SK-N-SH (cell line): Measurements from ENCODE around the gene MED27. TPM values are rescaled to one million over a fixed set of nuclear protein-coding genes. Genes with fewer than 3 reads are reported as not detected.

Source experiments
- CTCF ChIA-PET: fragments of 300-600, 350-600 bp; formaldehyde crosslinking; extraction: SDS; loops from one replicate; lab custom pipeline; 2021; lab: Yijun Ruan, JAX
- POLR2A ChIA-PET: fragments of 350-600 bp; sonication (Branson Sonifier 250); formaldehyde crosslinking; extraction: SDS; loops from one replicate; lab custom pipeline; 2020; ENCODE audit warnings: antibody characterized with exemption, inconsistent platforms; lab: Yijun Ruan, JAX
- DNase-seq: peaks from one replicate; pipeline ENCODE4 v3.0.0; 2012
- H2AFZ ChIP-seq: fragments of 200-600 bp; sonication (generic); 2 replicates; pipeline ENCODE4 v1.8.1; 2016; ENCODE audit warnings: antibody characterized with exemption, mild to moderate bottlenecking, low read depth
- H3F3A ChIP-seq: fragments of 200-600 bp; sonication (generic); replicated peaks from 2 replicates; pipeline ENCODE3; 2016; ENCODE audit warnings: antibody characterized with exemption, mild to moderate bottlenecking; ENCODE audit not compliant: insufficient read depth
- H3K27ac ChIP-seq, 2 experiments: fragments of 200-500 bp in 1 of 2; fragments of 200-600 bp in 1 of 2; sonication (Bioruptor generic) in 1 of 2; sonication (generic), shearing (Covaris generic) in 1 of 2; 2 replicates each; pipeline versions ENCODE4 v1.5.1 to v1.6.1; 2014 to 2016; ENCODE audit warnings: low read depth in 2 of 2, inconsistent platforms in 1 of 2, low read length in 1 of 2, mild to moderate bottlenecking in 1 of 2, mixed read lengths in 1 of 2
- H3K27me3 ChIP-seq: fragments of 200-600 bp; sonication (generic), shearing (Covaris generic); 2 replicates; pipeline ENCODE4 v1.6.1; 2016; ENCODE audit warnings: mixed run types; ENCODE audit not compliant: insufficient read depth
- H3K36me3 ChIP-seq, 2 experiments: fragments of 200-500 bp in 1 of 2; fragments of 200-600 bp in 1 of 2; sonication (Bioruptor generic) in 1 of 2; sonication (generic) in 1 of 2; replicated peaks in 1 of 2; 2 replicates each; pipeline versions ENCODE3 to v1.5.1; 2014 to 2016; ENCODE audit warnings: low read length in 1 of 2, mild to moderate bottlenecking in 1 of 2; ENCODE audit not compliant: insufficient read depth in 2 of 2, control insufficient read depth in 1 of 2
- H3K4me1 ChIP-seq, 2 experiments: fragments of 200-500 bp in 1 of 2; fragments of 200-600 bp in 1 of 2; sonication (Bioruptor generic) in 1 of 2; sonication (generic), shearing (Covaris generic) in 1 of 2; 2 replicates each; pipeline versions ENCODE4 v1.5.1 to v1.6.1; 2014 to 2016; ENCODE audit warnings: low read depth in 1 of 2, low read length in 1 of 2, mixed run types in 1 of 2; ENCODE audit not compliant: insufficient read depth in 2 of 2, control insufficient read depth in 1 of 2
- H3K4me2 ChIP-seq: fragments of 200-600 bp; sonication (generic), shearing (Covaris generic); 2 replicates; pipeline ENCODE4 v1.6.1; 2017; ENCODE audit warnings: mixed run types
- H3K4me3 ChIP-seq, 2 experiments: fragments of 200-500 bp in 1 of 2; fragments of 200-600 bp in 1 of 2; sonication (Bioruptor generic) in 1 of 2; sonication (generic), shearing (Covaris generic) in 1 of 2; 2 replicates each; pipeline versions ENCODE4 v1.5.1 to v1.8.1; 2014 to 2016; ENCODE audit warnings: low read depth in 2 of 2, inconsistent platforms in 1 of 2, low read length in 1 of 2, mild to moderate bottlenecking in 1 of 2, mixed read lengths in 1 of 2, moderate library complexity in 1 of 2
- H3K79me2 ChIP-seq: fragments of 200-600 bp; sonication (generic); 2 replicates; pipeline ENCODE4 v1.8.1; 2017; ENCODE audit warnings: mild to moderate bottlenecking; ENCODE audit not compliant: insufficient read depth
- H3K9ac ChIP-seq: fragments of 200-600 bp; sonication (generic); 2 replicates; pipeline ENCODE4 v1.6.1; 2017; ENCODE audit warnings: mixed run types
- H3K9me2 ChIP-seq: fragments of 200-600 bp; sonication (generic); 2 replicates; pipeline ENCODE4 v1.6.1; 2017; ENCODE audit warnings: mixed run types
- H3K9me3 ChIP-seq: fragments of 200-600 bp; sonication (generic); 2 replicates; pipeline ENCODE4 v1.6.1; 2017; ENCODE audit warnings: mixed run types, mild to moderate bottlenecking, moderate library complexity
- H4K20me1 ChIP-seq: fragments of 200-600 bp; sonication (generic); 2 replicates; pipeline ENCODE4 v1.6.1; 2017; ENCODE audit warnings: mild to moderate bottlenecking, mixed run types; ENCODE audit not compliant: insufficient read depth
- EP300 ChIP-seq, 2 experiments: IDR thresholded peaks; 2 replicates each; pipeline versions ENCODE4 v1.4.0 to v1.6.1; 2012; ENCODE audit warnings: borderline replicate concordance in 1 of 2, low read depth in 1 of 2, low read length in 1 of 2
- MEF2A ChIP-seq: IDR thresholded peaks from 2 replicates; pipeline ENCODE4 v1.4.0; 2012; ENCODE audit warnings: low read depth, borderline replicate concordance
- NFIC ChIP-seq: IDR thresholded peaks from 2 replicates; pipeline ENCODE4 v1.4.0; 2012; ENCODE audit warnings: borderline replicate concordance
- RFX5 ChIP-seq: IDR thresholded peaks from 2 replicates; pipeline ENCODE4 v1.6.1; 2012; ENCODE audit warnings: mild to moderate bottlenecking, improper control_type of control experiment, low read length
- SIN3A ChIP-seq: IDR thresholded peaks from 2 replicates; pipeline ENCODE4 v1.6.1; 2012; ENCODE audit warnings: low read depth, mild to moderate bottlenecking, low read length, moderate library complexity, borderline replicate concordance
- TCF12 ChIP-seq: IDR thresholded peaks from 2 replicates; pipeline ENCODE4 v1.4.0; 2012
- USF1 ChIP-seq: IDR thresholded peaks from 2 replicates; pipeline ENCODE4 v1.4.0; 2012; ENCODE audit warnings: low read depth, borderline replicate concordance
- ZBTB33 ChIP-seq: IDR thresholded peaks from 2 replicates; pipeline ENCODE4 v1.4.0; 2012; ENCODE audit warnings: low read depth, borderline replicate concordance
- WGBS: methylation state at CpG from one replicate; pipeline ENCODE4 v1.1.6; 2017; ENCODE audit warnings: low lambda C conversion rate; 5-methylcytosine and 5-hydroxymethylcytosine counted together
- polyA plus RNA-seq, 3 experiments: library from polyadenylated mRNA; depleted of rRNA; stranded (reverse); fragments of >200 nt; gene quantifications; 2 replicates each; pipeline ENCODE4 v1.2.3, GENCODE V29; 2012

The MED27 gene
- polyA plus RNA-seq, 1 of the 3 experiments (the other 2 are of a cell fraction): 35.0 TPM

- 95% methylated on average over 7 of the region's 11 CpGs for WGBS
- POLR2A ChIA-PET: no interaction called here
- TF ChIP-seq TCF12 (no peak), ZBTB33 (no peak), MEF2A (no peak), USF1 (no peak), NFIC (no peak), SIN3A (no peak)
- TF ChIP-seq, all 33 proteins: peak for 0
Observed at GRCh38 chr9:131879181-131879910, 200.3 kb downstream of the MED27 start.

GRCh38 chr9:131876486-131876885, 203.2 kb downstream of the MED27 start:
- Histone ChIP-seq H3K4me3 (no peak overlapping the region), H3F3A (no peaks in the 10 kb centered on the region), H3K9me3 (no peaks in the 10 kb centered on the region), H3K9me2 (no peaks in the 10 kb centered on the region), H3K27me3 (no peaks in the 10 kb centered on the region), H3K27ac (no peak overlapping the region), H3K79me2 (no peaks in the 10 kb centered on the region), H3K36me3 (no peaks in the 10 kb centered on the region), H3K4me1 (no peaks in the 10 kb centered on the region; a peak in 1 of 4 replicates), H3K4me2 (no peak overlapping the region), H3K9ac (no peak overlapping the region), H2AFZ (no peak overlapping the region), H4K20me1 (peaks cover 4% of the 10 kb centered on the region; the same call in 1 of the 2 replicates)
- DNase-seq: no peak
- POLR2A ChIA-PET: no interaction called here
- CTCF ChIA-PET: interaction anchor here (0.6 to 1.2 kb wide), 2 partner anchors 8 to 9 kb away, joined by 3 read pairs; no protein-coding TSS in a partner anchor
- no peak for TF ChIP-seq ZBTB33
- TF ChIP-seq EP300 (IDR thresholded peaks at IDR 0.05; ENCODE audit: borderline replicate concordance in 1 of 2, low read depth in 1 of 2, low read length in 1 of 2): no peak
- no peak for TF ChIP-seq RFX5
- 96% methylated on average over 16 of the region's 16 CpGs for WGBS

More at GRCh38 chr9:131879181-131879910, 200.3 kb downstream of the MED27 start:
- Histone ChIP-seq H3K79me2 (no peaks in the 10 kb centered on the region), H3K27me3 (no peaks in the 10 kb centered on the region), H3K4me3 (no peak overlapping the region), H2AFZ (no peak overlapping the region), H3K4me1 (peaks cover 0 to 4% of the 10 kb centered on the region in 2 experiments; a peak in 1 of 4 replicates), H3K9me2 (no peaks in the 10 kb centered on the region), H3K36me3 (peaks cover 0 to 3% of the 10 kb centered on the region in 2 experiments), H3K4me2 (no peak overlapping the region), H3F3A (no peaks in the 10 kb centered on the region), H3K27ac (no peak overlapping the region), H4K20me1 (peaks cover under 1% of the 10 kb centered on the region; the same call in 1 of the 2 replicates), H3K9me3 (no peaks in the 10 kb centered on the region), H3K9ac (no peak overlapping the region)
- no peak for DNase-seq
- CTCF ChIA-PET: interaction anchor here (0.6 to 1.8 kb wide), 4 partner anchors 9 to 241 kb away, joined by 3 to 5 read pairs (median 3); no protein-coding TSS in a partner anchor
